HG03025 (cell line): Measurements from ENCODE around the gene IFT52.

ENCODE experiments used
- ATAC-seq: cut with Tn5 transposase; IDR thresholded peaks from one replicate; pipeline ENCODE4 v1.9.1; 2021; ENCODE audit warnings: mild to moderate bottlenecking, moderate library complexity; ENCODE audit not compliant: unreplicated experiment, low FRiP score

Gene IFT52, protein sequence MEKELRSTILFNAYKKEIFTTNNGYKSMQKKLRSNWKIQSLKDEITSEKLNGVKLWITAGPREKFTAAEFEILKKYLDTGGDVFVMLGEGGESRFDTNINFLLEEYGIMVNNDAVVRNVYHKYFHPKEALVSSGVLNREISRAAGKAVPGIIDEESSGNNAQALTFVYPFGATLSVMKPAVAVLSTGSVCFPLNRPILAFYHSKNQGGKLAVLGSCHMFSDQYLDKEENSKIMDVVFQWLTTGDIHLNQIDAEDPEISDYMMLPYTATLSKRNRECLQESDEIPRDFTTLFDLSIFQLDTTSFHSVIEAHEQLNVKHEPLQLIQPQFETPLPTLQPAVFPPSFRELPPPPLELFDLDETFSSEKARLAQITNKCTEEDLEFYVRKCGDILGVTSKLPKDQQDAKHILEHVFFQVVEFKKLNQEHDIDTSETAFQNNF

DNA sequence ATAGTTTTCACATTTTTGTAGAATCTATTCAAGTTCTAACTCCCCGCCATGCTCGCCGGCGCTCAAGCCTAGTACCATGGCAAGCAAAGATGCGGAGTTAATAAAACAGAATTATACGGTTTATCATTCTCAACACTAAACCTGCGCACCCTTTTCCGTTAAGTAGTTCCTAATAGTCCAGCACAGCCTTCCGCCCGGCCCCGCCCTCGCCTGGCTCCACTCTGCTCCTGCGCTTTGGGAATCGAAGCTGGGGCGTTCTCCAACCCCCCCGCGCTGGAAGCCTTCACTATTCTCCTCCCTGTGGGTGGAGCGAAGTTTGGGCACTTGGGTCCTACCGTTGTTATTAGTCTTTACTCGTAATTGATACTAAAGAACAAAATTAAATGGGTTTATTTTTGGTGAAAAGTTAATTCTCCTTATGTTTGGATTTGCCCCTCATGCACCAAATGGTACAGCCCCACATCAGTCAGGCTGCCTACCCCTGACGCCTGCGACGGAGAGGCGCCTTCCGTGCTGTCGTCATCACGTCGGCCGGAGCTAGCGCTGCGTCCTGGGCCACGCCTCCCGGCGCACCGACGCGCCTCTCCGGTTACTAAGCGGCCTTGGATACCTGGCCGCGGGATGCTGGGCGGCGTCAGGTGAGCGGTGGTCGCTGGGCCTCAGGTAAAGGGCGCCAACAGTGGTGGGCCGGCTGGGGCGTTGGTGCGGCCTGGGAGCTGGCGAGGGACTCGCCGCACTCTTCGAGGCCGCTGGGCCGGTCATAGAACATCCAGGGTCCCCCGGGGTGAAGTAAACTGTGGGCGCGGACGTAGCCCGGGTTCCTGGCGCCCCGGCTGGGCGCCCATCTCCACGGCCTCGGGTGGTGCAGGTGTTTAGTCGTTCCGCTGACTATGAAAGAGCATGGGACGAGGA lies at the start of gene IFT52:
TSS of gene IFT52 (plus strand) at position 546 of the 912 bp plus-strand sequence. CDS start 3,762 bp downstream, outside the sequence.
- peak; percentile 97 for ATAC-seq

DNA sequence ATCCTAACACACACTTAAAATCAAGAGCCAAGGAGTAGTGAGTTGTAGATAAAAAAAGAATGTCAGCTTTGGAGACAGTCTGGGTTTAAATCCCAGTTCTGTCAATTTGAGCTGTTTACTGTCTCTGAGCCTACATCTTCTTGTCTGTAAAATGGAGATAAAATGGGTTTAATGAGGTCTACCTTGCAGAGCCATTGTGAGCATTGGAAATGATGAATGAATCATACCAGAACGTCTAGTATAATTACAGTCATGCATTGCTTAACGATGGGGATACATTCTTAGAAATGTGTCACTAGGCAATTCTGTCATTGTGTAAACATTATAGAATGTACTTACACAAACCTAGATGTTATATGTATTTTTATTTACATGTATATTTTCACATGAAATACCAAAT lies 49.5 kb upstream of the IFT52 start:
- ATAC-seq: no peak

DNA sequence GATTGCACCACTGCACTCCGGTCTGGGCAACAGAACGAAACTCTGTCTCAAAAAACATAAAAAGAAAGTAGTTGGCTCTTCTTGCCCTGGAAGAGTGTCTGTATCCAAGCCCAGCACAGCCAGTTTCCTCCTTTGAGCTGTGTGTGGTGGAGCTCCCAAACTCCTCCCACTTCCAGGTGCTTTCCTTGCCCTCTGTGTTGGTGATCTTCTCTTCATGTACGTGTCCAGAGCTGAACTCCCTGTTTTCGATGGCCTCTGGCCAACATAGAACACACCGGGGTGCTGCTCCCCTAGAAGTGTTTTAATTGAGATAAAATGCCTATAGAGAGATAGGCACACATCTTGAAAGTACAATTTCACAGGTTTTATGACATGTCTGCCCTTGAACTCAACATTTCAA lies 48.6 kb upstream of the IFT52 start:
- ATAC-seq: no peak

- no peak for ATAC-seq
Measured at GRCh38 chr20:43542674-43543073, 48.1 kb upstream of the IFT52 start.

DNA sequence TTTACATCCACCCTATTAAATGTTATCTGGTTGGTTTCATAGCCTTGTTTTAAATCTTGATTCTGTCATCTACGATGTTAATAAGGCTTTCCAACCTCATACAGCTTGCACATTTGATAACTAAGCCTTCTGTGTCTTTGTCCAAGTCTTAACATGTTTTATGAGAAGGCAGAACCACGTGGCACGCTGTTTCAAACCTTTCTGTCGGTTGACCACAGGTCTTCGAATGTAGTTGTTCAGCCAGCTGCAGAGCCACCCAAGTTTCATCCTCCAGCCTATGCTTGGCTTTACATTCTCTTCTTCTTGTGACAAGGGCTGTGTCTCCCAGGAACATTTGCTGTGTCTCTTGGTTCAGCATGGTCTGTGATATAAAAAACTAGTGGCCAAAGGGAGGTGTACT lies 47.6 kb upstream of the IFT52 start:
- ATAC-seq: no peak

GRCh38 chr20:43544501-43544900 lies 46.2 kb upstream of the IFT52 start:
- ATAC-seq: no peak

DNA sequence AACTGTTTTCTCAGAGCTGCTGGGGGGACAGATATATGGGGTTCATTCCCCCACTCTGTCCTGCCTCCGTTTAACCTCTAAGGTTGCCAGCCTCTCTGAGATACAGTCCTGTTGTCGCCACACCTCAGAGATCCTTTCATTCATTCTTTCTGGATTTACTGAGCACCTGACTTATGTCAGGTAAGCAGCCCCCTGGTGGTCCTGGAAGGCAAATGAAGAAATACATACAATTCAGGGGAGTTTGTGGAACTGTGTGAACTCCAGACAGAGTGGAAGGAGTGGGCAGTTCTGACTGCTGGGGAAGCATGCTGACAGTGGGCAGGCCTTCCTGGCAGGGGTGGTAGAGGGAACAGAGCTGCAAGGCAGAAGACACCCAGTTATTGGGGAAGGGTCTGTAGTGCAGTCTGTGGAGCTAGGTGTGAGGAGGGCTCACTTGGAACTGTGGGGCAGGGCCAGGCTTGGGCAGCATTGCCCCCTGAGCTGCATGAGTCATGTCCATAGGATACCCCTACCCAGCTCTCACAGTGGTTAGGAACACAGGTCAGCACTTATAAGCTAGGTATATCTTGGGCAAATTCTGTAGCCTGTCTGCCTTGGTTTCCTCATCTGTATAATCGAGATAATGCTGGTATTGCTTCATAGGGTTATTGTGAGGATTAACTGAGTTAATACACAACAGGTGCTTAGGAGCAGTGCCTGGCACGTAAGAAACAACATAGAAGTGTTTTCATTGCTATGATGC lies 44.7 kb upstream of the IFT52 start:
- ATAC-seq: no peak

DNA sequence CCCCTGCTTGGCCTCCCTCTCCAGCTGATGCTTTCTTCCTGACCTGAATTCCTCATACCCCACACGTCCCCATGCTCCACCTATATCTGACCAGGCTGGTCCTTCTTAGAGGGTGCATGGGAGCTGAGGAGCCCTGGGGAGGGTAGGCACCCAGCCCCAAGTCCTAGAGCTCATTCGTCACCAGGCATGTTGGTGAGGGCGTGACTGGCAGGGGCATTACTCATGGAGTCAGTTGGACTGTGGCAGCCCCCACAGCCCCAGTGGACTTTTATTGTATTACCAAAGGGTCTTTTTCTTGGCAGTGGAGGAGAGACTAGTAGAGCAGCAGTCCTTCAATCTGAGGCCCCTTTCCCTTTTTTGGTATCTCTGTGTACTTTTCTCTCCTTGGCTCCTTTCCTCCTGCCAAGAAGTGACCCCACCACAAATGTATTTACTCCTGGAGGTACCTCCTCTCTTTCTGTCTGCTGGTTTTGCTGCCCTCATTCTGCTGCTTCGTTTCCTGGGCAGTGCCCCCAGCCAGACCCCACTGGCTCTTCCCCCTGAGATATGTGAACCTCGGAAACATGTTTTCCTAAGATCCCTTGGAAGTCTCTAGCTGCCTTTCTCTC lies 42.4 kb upstream of the IFT52 start:
- ATAC-seq: no peak

- no peak for ATAC-seq
Measured at GRCh38 chr20:43549416-43550065, 41.2 kb upstream of the IFT52 start.

DNA sequence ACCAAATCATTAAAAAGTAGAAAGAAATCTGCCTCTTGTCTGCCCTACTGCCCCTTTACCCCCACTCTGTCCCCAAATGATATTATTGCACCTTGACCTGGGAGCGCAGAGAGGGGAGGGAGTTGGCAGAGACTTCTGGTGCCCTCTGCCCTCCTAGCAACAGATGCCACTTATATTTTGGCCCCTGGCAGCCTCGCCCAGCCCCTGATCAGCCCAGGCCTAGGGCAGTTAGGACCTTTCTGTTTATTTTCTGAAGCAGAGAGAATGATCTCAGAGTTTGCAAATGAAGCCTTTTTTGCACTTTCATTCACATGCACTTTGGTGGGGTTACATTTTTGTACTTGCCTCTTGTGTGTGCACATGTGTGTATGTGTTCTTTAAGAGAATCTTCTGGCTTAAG lies 40.3 kb upstream of the IFT52 start:
- ATAC-seq: no peak

GRCh38 chr20:43554369-43554768 lies 36.4 kb upstream of the IFT52 start:
- ATAC-seq: no peak

- ATAC-seq: no peak
Measured at GRCh38 chr20:43558412-43559146, 32.2 kb upstream of the IFT52 start, which contains the start of gene SGK2. Gene SGK2 (plus strand): TSS chr20:43559027. CDS start chr20:43566496, 7,469 bp downstream.

DNA sequence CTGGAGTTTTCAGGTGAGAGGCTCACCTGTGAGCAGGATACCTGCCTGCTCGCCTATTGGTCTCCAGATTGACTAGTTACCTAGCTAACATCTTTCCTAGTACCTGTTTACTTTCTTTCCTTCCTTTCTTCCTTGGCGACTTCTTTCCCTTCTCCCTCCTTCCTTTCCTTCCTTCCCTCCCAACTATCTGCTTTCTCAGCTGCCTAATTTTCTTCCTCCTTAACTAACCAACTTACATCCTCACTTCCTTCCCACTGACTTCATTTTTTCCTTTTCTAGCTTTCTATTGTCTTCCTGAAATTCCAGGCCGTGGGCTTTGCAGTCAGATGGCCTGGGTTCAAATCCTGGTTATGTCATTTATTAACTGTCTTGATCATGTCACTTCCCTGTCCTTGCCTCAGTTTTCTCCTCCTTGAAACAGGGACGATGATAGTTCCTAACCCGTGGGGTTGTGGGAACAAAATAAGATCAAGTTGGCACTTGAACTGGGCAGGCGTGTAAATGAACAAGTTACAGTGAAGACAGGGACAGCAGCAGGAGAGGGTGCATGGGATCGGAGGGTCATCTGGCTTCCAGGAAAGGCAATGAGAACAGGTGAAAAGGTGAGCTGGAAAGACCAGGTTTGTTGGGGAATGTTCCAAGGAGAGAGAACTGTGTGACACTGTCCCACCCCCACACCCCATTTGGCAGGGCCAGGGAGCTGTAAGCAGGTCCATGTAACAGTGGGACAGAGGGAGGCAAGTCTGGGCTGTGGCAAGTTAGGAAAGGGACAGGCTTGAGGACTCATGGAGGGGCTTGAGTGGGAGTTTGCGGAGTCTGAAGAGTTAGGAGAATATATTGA lies 31.4 kb upstream of the IFT52 start:
- no peak for ATAC-seq

DNA sequence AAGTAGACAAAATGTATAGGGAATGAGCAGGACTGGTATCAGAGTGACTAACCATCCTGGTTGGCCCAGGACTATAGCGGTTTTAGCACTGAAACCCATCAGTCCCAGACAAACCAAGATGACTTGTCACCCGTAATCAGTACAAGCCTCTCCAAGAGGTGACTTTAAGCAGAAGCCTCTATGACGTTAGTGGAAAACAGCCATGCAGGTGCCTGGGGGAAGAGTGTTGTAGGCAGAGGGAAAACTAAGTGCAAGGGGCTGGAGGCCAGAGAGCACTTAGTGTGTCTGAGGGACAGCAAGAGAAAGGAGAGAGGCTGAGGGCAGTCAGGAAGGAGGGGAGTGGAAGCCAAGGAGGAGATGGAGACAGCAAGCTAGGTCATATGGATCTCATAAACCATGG lies 29.8 kb upstream of the IFT52 start:
- no peak for ATAC-seq

GRCh38 chr20:43563429-43563828 lies 27.3 kb upstream of the IFT52 start:
- ATAC-seq: no peak

DNA sequence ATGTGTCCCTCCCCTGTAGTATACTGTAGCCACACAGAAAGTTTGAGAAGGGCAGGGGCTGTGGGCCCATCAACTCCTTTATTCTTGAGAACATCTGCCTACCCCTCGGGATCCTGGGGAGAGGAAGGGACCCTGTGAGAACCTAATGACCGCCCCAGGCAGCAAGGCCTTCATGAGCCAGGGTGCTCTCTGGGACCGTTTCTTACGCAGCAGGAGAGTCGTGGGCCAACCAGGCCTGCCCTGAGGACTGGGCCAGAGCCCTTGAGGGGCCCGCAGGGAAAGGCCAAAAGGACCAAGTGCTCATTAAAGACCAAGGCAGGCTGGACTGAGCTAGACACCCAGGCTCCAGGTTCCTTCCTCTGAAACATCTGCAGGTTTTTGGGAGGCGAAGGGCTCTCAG lies 26.7 kb upstream of the IFT52 start:
- ATAC-seq: no peak

DNA sequence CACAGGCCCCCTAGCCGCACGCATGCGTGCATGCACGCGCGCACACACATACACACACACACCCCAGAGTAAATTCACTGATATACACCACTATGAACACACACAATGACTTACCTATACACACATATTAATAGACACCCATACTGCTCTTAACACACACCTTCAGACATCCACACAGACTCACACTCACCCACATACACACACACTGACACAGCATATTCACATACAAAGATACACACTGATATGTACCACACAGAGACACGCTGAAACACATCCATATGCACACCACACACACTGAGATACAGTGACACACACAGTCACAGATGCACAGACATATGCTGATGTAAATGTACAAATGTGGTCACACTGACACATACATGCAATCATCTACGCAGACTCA lies 26.3 kb upstream of the IFT52 start:
- no peak for ATAC-seq
